Tibial nerve (tissue), 4 donors: ENCODE results near the gene RESF1. TPM values are rescaled to one million over a fixed set of nuclear protein-coding genes. Genes with fewer than 3 reads are reported as not detected.

Source experiments
- DNase-seq, 2 donors: peaks; one replicate each; pipeline ENCODE4 v3.0.0-alpha.2; 2019; ENCODE audit warnings: low spot score in 2 of 2
- H3K27ac ChIP-seq, 4 donors: fragments of 200-600 bp; sonication (generic) in 3 of 4; one replicate each; pipeline ENCODE4 v1.5.1; 2017 to 2019; ENCODE audit warnings: mild to moderate bottlenecking in 1 of 4
- H3K27me3 ChIP-seq, 2 donors: fragments of 200-600 bp; sonication (generic) in 1 of 2; one replicate each; pipeline versions ENCODE4 v1.5.1 to v1.6.0; 2017 to 2019
- H3K36me3 ChIP-seq, 3 donors: fragments of 200-600 bp; sonication (generic); one replicate each; pipeline ENCODE4 v1.5.1; 2018 to 2019
- H3K4me1 ChIP-seq, 4 donors: fragments of 200-600 bp; sonication (generic) in 3 of 4; one replicate each; pipeline ENCODE4 v1.5.1; 2017 to 2019
- H3K4me3 ChIP-seq, 4 donors: fragments of 200-600 bp; sonication (generic) in 3 of 4; one replicate each; pipeline ENCODE4 v1.5.1; 2017 to 2019; ENCODE audit warnings: mild to moderate bottlenecking in 1 of 4, moderate library complexity in 1 of 4
- H3K9me3 ChIP-seq, 4 donors: fragments of 200-600 bp; sonication (generic) in 3 of 4; one replicate each; pipeline ENCODE4 v1.5.1; 2017 to 2019
- CTCF ChIP-seq, 5 experiments: fragments of 200-600 bp in 3 of 5; fragments of 450-650 bp in 2 of 5; sonication (generic) in 3 of 5; IDR thresholded peaks; one replicate each; pipeline ENCODE4 v1.5.1; 2016 to 2019; ENCODE audit warnings: antibody characterized with exemption in 5 of 5, mild to moderate bottlenecking in 3 of 5, moderate library complexity in 2 of 5
- EP300 ChIP-seq, 2 donors: sonication (generic); formaldehyde crosslinking; IDR thresholded peaks; one replicate each; pipeline ENCODE4 v1.6.1; 2017; ENCODE audit warnings: antibody characterized with exemption in 2 of 2, mild to moderate bottlenecking in 1 of 2
- POLR2A ChIP-seq, 2 donors: fragments of 450-650 bp; IDR thresholded peaks; one replicate each; pipeline ENCODE4 v1.6.1; 2017; ENCODE audit warnings: antibody characterized with exemption in 2 of 2, mild to moderate bottlenecking in 2 of 2, moderate library complexity in 2 of 2
- WGBS, 2 donors: methylation state at CpG; one replicate each; pipeline ENCODE4 v1.1.5; 2018; 5-methylcytosine and 5-hydroxymethylcytosine counted together
- total RNA-seq, 4 donors: library from RNA; depleted of rRNA; stranded (reverse); fragments of >200 nt; gene quantifications; one replicate each; pipeline ENCODE4 v1.1.0, GENCODE V29; 2016

Gene RESF1
- total RNA-seq = 10 to 100 TPM; 39.6 to 51.1 (median 46.2) TPM

- Histone ChIP-seq H3K4me3 (peak within 1 kb of the TSS; percentile 62 to 85 (median 66)), H3K9me3 (no peaks in the 10 kb centered on the region), H3K36me3 (peaks cover 0 to 27% (median 0%) of the 10 kb centered on the region in 3 donors), H3K27ac (peak within 1 kb of the TSS; percentile 63 to 96 (median 92)), H3K4me1 (peaks cover 0 to 31% (median 9%) of the 10 kb centered on the region in 4 donors), H3K27me3 (no peaks in the 10 kb centered on the region)
- WGBS, 2 donors = 0 to 1% methylated on average over 34 to 63 of the region's 67 CpGs
- TF ChIP-seq CTCF (IDR thresholded peaks at IDR 0.05) (peak in 3 of 5 experiments; percentile 3 to 38 (median 8)), EP300 (IDR thresholded peaks at IDR 0.05) (peak in 1 of 2 donors; percentile 83), POLR2A (IDR thresholded peaks at IDR 0.05) (peak; percentile 50 to 73)
- DNase-seq = peak; percentile 72 to 77
Measured at GRCh38 chr12:31959161-31959700, at the start of gene RESF1. Gene RESF1 (plus strand): TSS chr12:31959415. CDS start chr12:31980956, 21,541 bp downstream.

- WGBS, 2 donors = 23 to 30% methylated on average over 1 of the region's 1 CpG
- Histone ChIP-seq H3K27me3 (no peaks in the 10 kb centered on the region), H3K9me3 (peaks cover 0 to 9% (median 0%) of the 10 kb centered on the region in 4 donors), H3K4me3 (no peak overlapping the region), H3K4me1 (no peaks in the 10 kb centered on the region), H3K36me3 (no peaks in the 10 kb centered on the region), H3K27ac (no peak overlapping the region)
- no peak for TF ChIP-seq POLR2A (IDR thresholded peaks at IDR 0.05)
- no peak for TF ChIP-seq CTCF (IDR thresholded peaks at IDR 0.05)
- TF ChIP-seq EP300 (IDR thresholded peaks at IDR 0.05) = no peak
- no peak for DNase-seq
Measured at GRCh38 chr12:31914927-31915326, 44.3 kb upstream of the RESF1 start.

- WGBS, 2 donors = 92 to 97% methylated on average over 3 of the region's 3 CpGs
- H3K4me3 ChIP-seq = no peak overlapping the region
- peaks cover 0 to 9% (median 0%) of the 10 kb centered on the region in 4 donors for H3K9me3 ChIP-seq
- H3K4me1 ChIP-seq = no peaks in the 10 kb centered on the region
- no peaks in the 10 kb centered on the region for H3K36me3 ChIP-seq
- TF ChIP-seq POLR2A (IDR thresholded peaks at IDR 0.05) (no peak), CTCF (IDR thresholded peaks at IDR 0.05) (no peak), EP300 (IDR thresholded peaks at IDR 0.05) (no peak)
- H3K27ac ChIP-seq = no peak overlapping the region
- no peaks in the 10 kb centered on the region for H3K27me3 ChIP-seq
- DNase-seq = no peak
Measured at GRCh38 chr12:31915446-31915845, 43.8 kb upstream of the RESF1 start.

- Histone ChIP-seq H3K27me3 (no peaks in the 10 kb centered on the region), H3K4me1 (no peaks in the 10 kb centered on the region), H3K27ac (no peak overlapping the region), H3K4me3 (no peak overlapping the region), H3K36me3 (no peaks in the 10 kb centered on the region), H3K9me3 (peaks cover 0 to 30% (median 8%) of the 10 kb centered on the region in 4 donors)
- WGBS, 2 donors = 90 to 91% methylated on average over 1 of the region's 1 CpG
- DNase-seq = no peak
- no peak for TF ChIP-seq EP300 (IDR thresholded peaks at IDR 0.05)
- TF ChIP-seq POLR2A (IDR thresholded peaks at IDR 0.05) = no peak
- no peak for TF ChIP-seq CTCF (IDR thresholded peaks at IDR 0.05)
Measured at GRCh38 chr12:31922341-31923062, 36.7 kb upstream of the RESF1 start.

- no peak for DNase-seq
- Histone ChIP-seq H3K27me3 (no peaks in the 10 kb centered on the region), H3K9me3 (peaks cover 0 to 30% (median 8%) of the 10 kb centered on the region in 4 donors), H3K36me3 (no peaks in the 10 kb centered on the region), H3K4me1 (no peaks in the 10 kb centered on the region), H3K4me3 (no peak overlapping the region), H3K27ac (no peak overlapping the region)
- WGBS, 2 donors = 76 to 86% methylated on average over 2 of the region's 2 CpGs
- no peak for TF ChIP-seq POLR2A (IDR thresholded peaks at IDR 0.05)
- no peak for TF ChIP-seq EP300 (IDR thresholded peaks at IDR 0.05)
- no peak for TF ChIP-seq CTCF (IDR thresholded peaks at IDR 0.05)
Measured at GRCh38 chr12:31923063-31923412, 36.2 kb upstream of the RESF1 start.
